HepG2 (cell line): ENCODE measurements around the gene TOR2A. TPM values are rescaled to one million over a fixed set of nuclear protein-coding genes. Genes with fewer than 3 reads are reported as not detected.

Experiments
- ATAC-seq: fragments of 200-7000 bp; cut with Tn5 transposase; 3 replicates; pipeline ENCODE4 v1.9.1; 2020; ENCODE audit warnings: mild to moderate bottlenecking, moderate library complexity
- BruUV-seq: library from RNA; stranded (reverse); fragments of 400-500 nt; replicated peaks from 2 replicates; lab custom pipeline; 2021; lab: Mats Ljungman, UMichigan
- CTCF ChIA-PET: fragments of 300-600 bp; formaldehyde crosslinking; extraction: SDS; loops from one replicate; lab custom pipeline; 2021; ENCODE audit warnings: low total read pairs, inconsistent platforms, low intra/inter-chr PET ratio; lab: Yijun Ruan, JAX
- POLR2A ChIA-PET: fragments of 350-600 bp; sonication (Branson Sonifier 250); formaldehyde crosslinking; loops from one replicate; lab custom pipeline; 2020; ENCODE audit warnings: antibody characterized with exemption, inconsistent platforms; lab: Yijun Ruan, JAX
- DNase-seq: peaks from one replicate; pipeline ENCODE4 v3.0.0-alpha.2; 2015; ENCODE audit warnings: low spot score
- FAIRE-seq: peaks from 3 replicates; lab custom pipeline; 2011; peaks lifted over from hg19 to GRCh38; lab: Jason Lieb, UNC
- H2AFZ ChIP-seq: one replicate; pipeline ENCODE4 v1.6.1; 2011; ENCODE audit warnings: low read length, inconsistent platforms
- H3K27ac ChIP-seq: fragments of 300-600 bp; 3 replicates; pipeline ENCODE4 v1.8.0; 2011; ENCODE audit warnings: mixed run types, mild to moderate bottlenecking, mixed read lengths, low read length, inconsistent platforms; ENCODE audit not compliant: insufficient read depth; ENCODE audit errors: extremely low read length
- H3K27me3 ChIP-seq, 2 experiments: fragments of 200-600 bp in 1 of 2; 2 replicates in 1 of 2; 3 replicates in 1 of 2; pipeline versions ENCODE4 v1.6.0 to v1.8.0; 2011; ENCODE audit warnings: low read length in 2 of 2, mild to moderate bottlenecking in 2 of 2, moderate library complexity in 2 of 2, inconsistent platforms in 1 of 2; ENCODE audit not compliant: insufficient read depth in 2 of 2, control insufficient read depth in 1 of 2
- H3K36me3 ChIP-seq, 2 experiments: fragments of 200-600 bp in 1 of 2; replicated peaks in 1 of 2; 2 replicates in 1 of 2; 3 replicates in 1 of 2; pipeline versions ENCODE4 v1.5.1 to v1.8.0; 2011; ENCODE audit warnings: low read length in 2 of 2, inconsistent platforms in 1 of 2; ENCODE audit not compliant: insufficient read depth in 2 of 2, control insufficient read depth in 1 of 2
- H3K4me1 ChIP-seq: 2 replicates; pipeline ENCODE4 v1.5.1; 2012; ENCODE audit warnings: low read length, inconsistent platforms; ENCODE audit not compliant: insufficient read depth
- H3K4me2 ChIP-seq: 2 replicates; pipeline ENCODE4 v1.6.0; 2011; ENCODE audit warnings: low read depth, low read length, inconsistent platforms
- H3K4me3 ChIP-seq, 3 experiments: fragments of 200-600 bp in 1 of 3; sonication (generic), shearing (Covaris generic) in 1 of 3; replicated peaks in 1 of 3; 2 replicates each; pipeline ENCODE4 v1.5.1; 2011 to 2016; ENCODE audit warnings: low read length in 3 of 3, inconsistent platforms in 2 of 3, low read depth in 2 of 3, mild to moderate bottlenecking in 2 of 3, control low read depth in 1 of 3, mixed read lengths in 1 of 3; ENCODE audit not compliant: insufficient read depth in 1 of 3
- H3K79me2 ChIP-seq: one replicate; pipeline ENCODE4 v1.6.1; 2011; ENCODE audit warnings: low read length, inconsistent platforms; ENCODE audit not compliant: insufficient read depth
- H3K9ac ChIP-seq: 2 replicates; pipeline ENCODE4 v1.6.0; 2011; ENCODE audit warnings: mild to moderate bottlenecking, low read depth, low read length, inconsistent platforms; ENCODE audit not compliant: insufficient read depth
- H3K9me3 ChIP-seq: 2 replicates; pipeline ENCODE4 v1.5.1; 2012; ENCODE audit warnings: mild to moderate bottlenecking, low read length
- H4K20me1 ChIP-seq: 2 replicates; pipeline ENCODE4 v1.6.0; 2011; ENCODE audit warnings: inconsistent platforms, mild to moderate bottlenecking, low read length, moderate library complexity; ENCODE audit not compliant: insufficient read depth
- MTF1 ChIP-seq: sonication (generic); formaldehyde crosslinking; IDR thresholded peaks from 2 replicates; pipeline ENCODE4 v1.5.0; 2020; ENCODE audit warnings: missing genetic modification reagents
- REST ChIP-seq, 2 experiments: IDR thresholded peaks; 2 replicates each; pipeline ENCODE4 v1.6.1; 2011 to 2012; ENCODE audit warnings: low read length in 2 of 2, borderline replicate concordance in 1 of 2, low read depth in 1 of 2, mild to moderate bottlenecking in 1 of 2, moderate library complexity in 1 of 2
- SMAD3 ChIP-seq: sonication (generic); formaldehyde crosslinking; IDR thresholded peaks from 2 replicates; pipeline ENCODE4 v1.4.0; 2020; ENCODE audit warnings: missing genetic modification reagents
- ZNF3 ChIP-seq: IDR thresholded peaks from 2 replicates; pipeline ENCODE4 v1.7.0; 2017; ENCODE audit warnings: inconsistent platforms
- ZNF367 ChIP-seq: sonication (generic); formaldehyde crosslinking; IDR thresholded peaks from 2 replicates; pipeline ENCODE4 v1.4.0; 2020; ENCODE audit warnings: missing genetic modification reagents, borderline replicate concordance
- WGBS: methylation state at CpG from one replicate; pipeline ENCODE4 v1.1.6; 2017; ENCODE audit warnings: low lambda C conversion rate; 5-methylcytosine and 5-hydroxymethylcytosine counted together
- in situ Hi-C: cut with HindIII; loops from 2 replicates; pipeline ENCODE4 v1.10.0; 2017; ENCODE audit warnings: low pct_unique_long_range_greater_than_20kb; ENCODE audit not compliant: extremely low pct_ligation_motif_present
- intact Hi-C: fragments of 100-400 bp; cut with micrococcal nuclease; formaldehyde crosslinking; loops from one replicate; pipeline ENCODE4 v1.10.0; 2022; ENCODE audit not compliant: unreplicated experiment
- polyA plus RNA-seq, 8 experiments: library from polyadenylated mRNA; depleted of rRNA in 3 of 8; stranded (reverse) in 7 of 8; unstranded in 1 of 8; fragments of >200 nt; fragmentation: Illumina TruSeq in 4 of 8; extraction: Trizol in 4 of 8; gene quantifications; 2 replicates each; pipeline versions ENCODE4 v1.2.1 to v1.2.3, GENCODE V29; 2011 to 2016; ENCODE audit warnings: low read depth in 4 of 8, missing spikeins in 1 of 8, mixed read lengths in 1 of 8; ENCODE audit not compliant: insufficient read depth in 1 of 8
- total RNA-seq, 5 experiments: library from RNA; depleted of rRNA; stranded (reverse); fragments of >200 nt; fragmentation: Illumina TruSeq; extraction: Trizol; gene quantifications; 2 replicates each; pipeline ENCODE4 v1.2.3, GENCODE V29; 2016; ENCODE audit warnings: low read depth in 1 of 5
- TF ChIP-seq, protein P1 (sequence below): sonication (generic); formaldehyde crosslinking; IDR thresholded peaks from 2 replicates; pipeline ENCODE4 v1.4.0; 2020; ENCODE audit warnings: missing genetic modification reagents

The TOR2A gene
- total and polyA plus RNA-seq, 2 of the 13 experiments (the other 11 are each of a cell fraction or from before 2014, with no cell fraction given), result 3.5 to 7.2 TPM

- ATAC-seq, result no peak
- POLR2A ChIA-PET, result interaction anchor here (0.5 kb wide), 1 partner anchor 35 kb away, joined by 3 read pairs; no protein-coding TSS in a partner anchor
- no peak overlapping the region for H3K4me3 ChIP-seq
- no peaks in the 10 kb centered on the region; the same call in 1 of the 2 replicates for H4K20me1 ChIP-seq
- in situ Hi-C loops (no loop called here), intact Hi-C loops (no loop called here)
- CTCF ChIA-PET, result no interaction called here
- H2AFZ ChIP-seq, result no peak overlapping the region
- no TSS peak for BruUV-seq
- H3K4me1 ChIP-seq, result peaks cover 40% of the 10 kb centered on the region
- no peaks in the 10 kb centered on the region for H3K36me3 ChIP-seq
- no peaks in the 10 kb centered on the region for H3K79me2 ChIP-seq
- no peak overlapping the region for H3K9ac ChIP-seq
- no peaks in the 10 kb centered on the region for H3K9me3 ChIP-seq
- WGBS, result 100% methylated on average over 2 of the region's 10 CpGs
- H3K4me2 ChIP-seq, result no peak overlapping the region
- no peak for FAIRE-seq
- H3K27ac ChIP-seq, result no peak overlapping the region
- no peak for DNase-seq
- no peak for TF ChIP-seq REST (IDR thresholded peaks at IDR 0.05; ENCODE audit: borderline replicate concordance in 1 of 2, low read depth in 1 of 2, low read length in 2 of 2)
- TF ChIP-seq SMAD3 (CRISPR knock-in tag), result no peak
- no peak for TF ChIP-seq MTF1 (CRISPR knock-in tag)
- TF ChIP-seq, protein P1, sequence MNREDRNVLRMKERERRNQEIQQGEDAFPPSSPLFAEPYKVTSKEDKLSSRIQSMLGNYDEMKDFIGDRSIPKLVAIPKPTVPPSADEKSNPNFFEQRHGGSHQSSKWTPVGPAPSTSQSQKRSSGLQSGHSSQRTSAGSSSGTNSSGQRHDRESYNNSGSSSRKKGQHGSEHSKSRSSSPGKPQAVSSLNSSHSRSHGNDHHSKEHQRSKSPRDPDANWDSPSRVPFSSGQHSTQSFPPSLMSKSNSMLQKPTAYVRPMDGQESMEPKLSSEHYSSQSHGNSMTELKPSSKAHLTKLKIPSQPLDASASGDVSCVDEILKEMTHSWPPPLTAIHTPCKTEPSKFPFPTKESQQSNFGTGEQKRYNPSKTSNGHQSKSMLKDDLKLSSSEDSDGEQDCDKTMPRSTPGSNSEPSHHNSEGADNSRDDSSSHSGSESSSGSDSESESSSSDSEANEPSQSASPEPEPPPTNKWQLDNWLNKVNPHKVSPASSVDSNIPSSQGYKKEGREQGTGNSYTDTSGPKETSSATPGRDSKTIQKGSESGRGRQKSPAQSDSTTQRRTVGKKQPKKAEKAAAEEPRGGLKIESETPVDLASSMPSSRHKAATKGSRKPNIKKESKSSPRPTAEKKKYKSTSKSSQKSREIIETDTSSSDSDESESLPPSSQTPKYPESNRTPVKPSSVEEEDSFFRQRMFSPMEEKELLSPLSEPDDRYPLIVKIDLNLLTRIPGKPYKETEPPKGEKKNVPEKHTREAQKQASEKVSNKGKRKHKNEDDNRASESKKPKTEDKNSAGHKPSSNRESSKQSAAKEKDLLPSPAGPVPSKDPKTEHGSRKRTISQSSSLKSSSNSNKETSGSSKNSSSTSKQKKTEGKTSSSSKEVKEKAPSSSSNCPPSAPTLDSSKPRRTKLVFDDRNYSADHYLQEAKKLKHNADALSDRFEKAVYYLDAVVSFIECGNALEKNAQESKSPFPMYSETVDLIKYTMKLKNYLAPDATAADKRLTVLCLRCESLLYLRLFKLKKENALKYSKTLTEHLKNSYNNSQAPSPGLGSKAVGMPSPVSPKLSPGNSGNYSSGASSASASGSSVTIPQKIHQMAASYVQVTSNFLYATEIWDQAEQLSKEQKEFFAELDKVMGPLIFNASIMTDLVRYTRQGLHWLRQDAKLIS (CRISPR knock-in tag), result no peak
- no peak for TF ChIP-seq ZNF3 (CRISPR knock-in tag)
- TF ChIP-seq ZNF367 (CRISPR knock-in tag), result no peak
- peaks cover 0 to 6% of the 10 kb centered on the region in 2 experiments; a peak in 2 of 5 replicates for H3K27me3 ChIP-seq
Observed at GRCh38 chr9:127712867-127713266, 22.2 kb downstream of the TOR2A start.
